GM21737 (cell line): Measurements from ENCODE around the gene PTGER3.
"Not testable (repeated sequence)": the region's sequence is repeated elsewhere in the genome, so short reads cannot be mapped to it uniquely, and the experiment has no call there.

Source experiments
- ATAC-seq: cut with Tn5 transposase; IDR thresholded peaks from one replicate; pipeline ENCODE4 v1.9.1; 2021; ENCODE audit warnings: mild to moderate bottlenecking, moderate library complexity; ENCODE audit not compliant: unreplicated experiment

PTGER3 gene

DNA sequence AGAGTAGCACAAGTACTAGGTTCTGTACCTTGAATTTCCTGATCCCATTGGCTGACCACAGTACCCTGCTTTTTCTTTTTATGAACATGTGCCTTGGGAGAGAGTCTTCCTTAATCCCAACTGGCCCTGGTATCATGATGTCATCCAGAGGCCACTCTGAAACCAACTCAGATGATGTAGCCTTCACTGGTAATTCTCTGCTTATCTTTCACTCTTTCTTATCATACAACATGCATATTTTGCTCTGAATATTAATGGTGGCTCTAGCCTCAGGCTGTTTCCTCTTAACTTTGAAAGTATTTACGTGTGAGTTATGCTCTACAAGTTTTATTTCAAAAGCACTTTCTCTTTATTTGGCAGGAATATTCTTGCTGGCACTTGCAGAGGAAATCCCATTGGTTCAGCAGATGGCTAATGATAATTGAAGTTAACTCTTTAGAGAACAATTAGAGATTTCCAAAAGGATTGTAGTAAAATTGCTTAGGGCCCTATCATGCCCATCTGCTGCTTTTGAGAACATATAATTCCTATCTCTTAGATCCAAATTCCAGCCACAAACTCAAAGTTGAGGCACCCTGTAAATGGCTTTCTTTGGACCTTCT is 86.1 kb downstream of the PTGER3 start:
- ATAC-seq: no peak

DNA sequence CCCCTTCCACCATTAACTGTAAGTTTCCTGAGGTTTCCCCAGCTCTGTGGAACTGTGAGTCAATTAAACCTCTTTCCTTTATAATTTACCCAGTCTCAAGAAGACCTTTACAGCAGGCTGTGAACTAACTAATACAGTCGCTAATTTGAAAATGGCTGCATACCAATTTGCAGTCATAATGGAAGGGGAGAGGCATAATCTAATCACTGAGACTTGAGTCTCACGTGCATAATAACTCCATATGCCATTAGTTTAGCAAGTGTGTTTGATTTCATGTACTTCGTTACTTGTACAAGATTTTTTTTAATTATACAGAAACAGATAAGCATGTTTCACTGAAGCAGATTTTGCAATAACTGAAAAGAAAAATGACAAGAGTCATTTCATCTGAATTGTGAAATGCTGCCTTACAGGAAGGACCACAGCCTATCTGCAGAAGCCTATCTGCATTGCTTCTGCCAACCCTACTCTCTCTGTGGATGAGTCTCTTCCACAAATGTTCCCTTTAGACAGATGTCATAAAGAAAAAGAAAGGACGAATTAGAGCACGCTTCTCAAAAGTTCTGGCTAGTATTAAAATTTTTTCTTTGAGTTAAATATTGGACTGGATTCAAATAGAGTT is 99.1 kb downstream of the PTGER3 start:
- ATAC-seq: no peak

DNA sequence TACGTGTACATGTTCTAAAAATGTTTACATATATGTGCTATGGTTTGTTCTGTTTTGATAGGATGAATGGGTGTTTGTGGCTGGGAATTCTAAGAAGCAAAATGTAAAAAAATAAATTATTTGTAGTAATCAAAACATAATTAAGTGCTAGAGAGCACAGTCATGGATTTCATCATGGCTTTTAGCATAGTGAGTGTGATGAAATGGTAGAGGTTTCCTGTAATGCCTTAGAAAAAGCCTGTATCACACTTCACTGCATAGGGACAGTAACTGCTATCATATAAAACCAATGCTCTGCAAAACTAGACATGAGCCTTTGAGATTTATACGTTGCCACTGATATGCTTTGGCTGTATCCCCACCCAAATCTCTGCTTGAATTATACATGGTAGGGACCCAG is 99.8 kb downstream of the PTGER3 start:
- no peak for ATAC-seq

DNA sequence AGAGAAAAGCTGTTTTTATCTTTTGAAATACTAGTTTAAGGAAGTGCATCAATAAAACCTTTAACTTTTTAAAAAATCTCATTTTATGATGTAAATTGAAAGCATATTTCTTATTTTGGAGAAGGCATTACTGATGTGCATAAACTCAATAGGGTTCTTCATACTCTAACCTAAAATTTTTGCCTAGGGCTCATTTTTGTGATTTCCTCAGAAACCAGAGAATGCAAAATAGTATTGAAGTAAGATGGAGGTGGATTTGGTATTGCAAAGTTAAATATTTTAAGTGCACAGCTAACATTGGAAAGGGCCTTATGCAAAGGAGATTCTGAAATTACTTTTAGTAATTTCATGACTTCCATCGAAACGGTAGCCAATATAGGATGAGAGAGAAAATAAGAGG is 101.9 kb downstream of the PTGER3 start:
- ATAC-seq: no peak

DNA sequence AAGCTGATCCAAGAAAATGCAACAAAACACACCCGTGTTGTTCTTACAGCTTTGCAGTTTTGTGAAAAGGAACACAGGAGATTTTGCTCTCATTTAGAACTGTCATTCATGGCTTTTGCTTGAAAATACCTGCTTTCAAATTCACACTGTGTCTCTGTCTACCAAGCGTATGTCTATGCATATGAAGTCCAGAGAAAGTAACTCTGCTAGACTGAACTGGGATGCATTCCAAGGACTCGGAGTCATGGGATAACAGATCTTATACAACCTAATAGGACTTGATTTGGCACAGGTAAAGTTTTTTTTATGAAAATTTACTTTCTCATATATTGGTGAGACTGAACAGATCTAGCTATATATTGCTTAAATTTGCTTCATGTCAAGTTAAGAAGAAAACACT is 102.4 kb downstream of the PTGER3 start:
- ATAC-seq: no peak

- no peak for ATAC-seq
These were observed 106.1 kb downstream of the PTGER3 start for GRCh38 chr1:70941563-70941962.

- ATAC-seq: not testable (repeated sequence)
These were observed 107.2 kb downstream of the PTGER3 start for GRCh38 chr1:70940398-70940797.

DNA sequence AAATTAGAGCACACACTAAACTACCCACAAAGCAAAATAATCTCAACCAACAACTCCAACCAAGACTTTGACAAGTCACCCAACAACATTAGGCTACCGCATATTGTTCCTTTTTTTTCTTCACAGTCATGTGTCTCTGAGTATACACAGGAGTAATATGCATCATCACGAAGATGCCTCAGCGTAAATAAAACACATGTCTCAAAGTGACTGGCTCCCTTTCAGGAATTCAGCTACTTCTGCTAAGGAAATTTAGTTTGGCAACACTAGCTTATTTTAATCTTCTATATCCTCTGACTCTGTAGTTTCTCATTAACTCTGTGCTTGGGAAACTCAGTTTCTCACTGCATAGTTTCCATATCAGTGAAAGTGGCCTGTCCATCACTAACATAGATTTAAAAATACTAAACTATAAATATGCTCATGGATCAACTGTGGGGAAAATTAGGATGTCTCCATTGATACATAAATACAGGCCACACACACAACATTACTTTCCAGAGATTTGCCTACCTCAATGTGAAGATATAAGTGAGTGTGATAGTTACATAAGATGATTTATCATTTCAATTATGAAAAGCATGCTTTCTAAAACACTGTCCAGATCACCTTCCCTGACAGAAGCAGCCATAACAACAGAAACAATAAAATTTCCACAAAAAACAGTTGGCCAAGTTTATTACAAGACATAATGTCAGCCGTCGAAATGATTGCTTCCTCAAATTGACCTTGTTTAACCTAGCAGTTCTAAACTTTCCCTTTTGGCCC is 113.2 kb downstream of the PTGER3 start:
- no peak for ATAC-seq

DNA sequence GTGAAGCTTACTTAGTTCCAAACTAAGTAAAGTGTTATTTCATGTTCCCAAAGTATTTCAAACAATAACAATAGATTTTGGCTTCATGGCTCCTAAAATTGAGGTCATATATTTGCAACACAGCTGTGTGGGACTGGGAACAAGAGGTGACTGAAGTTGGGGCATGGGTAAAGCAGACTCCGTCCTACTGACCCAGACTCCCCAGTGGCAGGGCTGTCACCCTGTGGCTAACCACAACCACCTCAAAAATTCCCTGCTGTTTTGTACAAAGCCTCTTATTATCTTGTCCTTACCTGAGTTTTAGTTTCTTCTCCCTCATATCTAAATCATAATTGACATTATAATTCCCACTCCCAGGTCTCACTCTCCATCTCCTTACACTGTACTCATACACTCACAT is 117.6 kb downstream of the PTGER3 start:
- no peak for ATAC-seq

DNA sequence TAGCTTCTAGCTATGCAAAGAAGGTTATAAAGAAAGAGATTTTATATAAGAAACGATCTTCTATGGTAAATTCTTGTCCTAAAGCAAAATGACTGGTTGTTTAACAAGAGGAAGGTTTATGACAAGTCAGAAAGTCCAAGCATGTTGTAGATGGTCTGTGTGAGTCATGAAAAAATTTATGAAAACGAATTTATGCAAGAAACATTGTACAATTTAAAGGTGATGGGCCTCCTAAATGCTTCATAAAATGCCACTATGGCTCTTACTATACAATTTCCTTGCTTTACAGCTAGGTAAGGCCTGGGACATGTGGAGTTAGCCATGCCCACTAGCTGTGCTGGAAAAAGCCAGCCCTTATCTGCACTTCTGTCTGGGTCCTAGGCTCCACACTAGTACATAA is 125.4 kb downstream of the PTGER3 start:
- no peak for ATAC-seq
